Activated naive CD4-positive, alpha-beta T cell treated with anti-CD3 and anti-CD28 coated beads, Interleukin-2, amount 10 ng/mL, durations not matched to agents 7 days and 5 days (primary cell): Measurements from ENCODE around the gene ORAI1.
A peak's percentile ranks its signal among the peaks of the same experiment; 100 is the strongest.
"Not testable (repeated sequence)": the region's sequence is repeated elsewhere in the genome, so short reads cannot be mapped to it uniquely, and the experiment has no call there.

Source experiments
- CTCF ChIA-PET: fragments of 350-600 bp; sonication (Branson Sonifier 250); formaldehyde crosslinking; loops from one replicate; lab custom pipeline; 2021; ENCODE audit warnings: antibody characterized with exemption; lab: Charles Lee
- DNase-seq: peaks from one replicate; pipeline ENCODE4 v3.0.0-alpha.2; 2020
- H3K27ac Mint-ChIP-seq: one replicate; pipeline ENCODE4 v1.8.0; 2021; ENCODE audit warnings: mild to moderate bottlenecking, moderate library complexity, mixed read lengths
- H3K27me3 Mint-ChIP-seq: one replicate; pipeline ENCODE4 v1.8.0; 2021; ENCODE audit warnings: mild to moderate bottlenecking, mixed read lengths
- H3K36me3 Mint-ChIP-seq: one replicate; pipeline ENCODE4 v1.8.0; 2021; ENCODE audit warnings: mixed read lengths
- H3K4me1 Mint-ChIP-seq: one replicate; pipeline ENCODE4 v1.8.0; 2021; ENCODE audit warnings: mixed read lengths
- H3K4me3 Mint-ChIP-seq: one replicate; pipeline ENCODE4 v1.8.0; 2021; ENCODE audit warnings: mild to moderate bottlenecking, moderate library complexity, mixed read lengths
- H3K9me3 Mint-ChIP-seq: one replicate; pipeline ENCODE4 v1.8.0; 2021; ENCODE audit warnings: mixed read lengths

Gene ORAI1

GRCh38 chr12:121626087-121626852 is at the start of gene ORAI1:
TSS of gene ORAI1 (plus strand) at chr12:121626530.
- CTCF ChIA-PET = interaction anchor here (1.1 to 7.1 kb wide), 17 partner anchors 11 to 132 kb away, joined by 3 to 96 read pairs (median 6); partner anchors contain the start of gene MORN3

GRCh38 chr12:121576851-121577391 is 49.4 kb upstream of the ORAI1 start:
- CTCF ChIA-PET = interaction anchor here (0.9 to 1.7 kb wide), 6 partner anchors 23 to 92 kb away, joined by 3 to 5 read pairs (median 3); no protein-coding TSS in a partner anchor
- H3K4me1 Mint-ChIP-seq = peaks cover 43% of the 10 kb centered on the region
- peak overlapping the region; percentile 61 for H3K27ac Mint-ChIP-seq
- DNase-seq = no peak
- no peaks in the 10 kb centered on the region for H3K27me3 Mint-ChIP-seq
- peak overlapping the region; percentile 59 for H3K4me3 Mint-ChIP-seq
- H3K36me3 Mint-ChIP-seq = peaks cover 43% of the 10 kb centered on the region
- no peaks in the 10 kb centered on the region for H3K9me3 Mint-ChIP-seq

More at GRCh38 chr12:121626087-121626852, at the start of gene ORAI1:
- H3K4me1 Mint-ChIP-seq = peaks cover 45% of the 10 kb centered on the region
- H3K27me3 Mint-ChIP-seq = no peaks in the 10 kb centered on the region
- peaks cover 35% of the 10 kb centered on the region for H3K36me3 Mint-ChIP-seq
- peak; percentile 96 for DNase-seq
- H3K9me3 Mint-ChIP-seq = no peaks in the 10 kb centered on the region
- peak within 1 kb of the TSS; percentile 97 for H3K4me3 Mint-ChIP-seq
- peak within 1 kb of the TSS; percentile 96 for H3K27ac Mint-ChIP-seq

- peaks cover 49% of the 10 kb centered on the region for H3K4me1 Mint-ChIP-seq
- peaks cover 39% of the 10 kb centered on the region for H3K36me3 Mint-ChIP-seq
- no peaks in the 10 kb centered on the region for H3K27me3 Mint-ChIP-seq
- peak overlapping the region; percentile 61 for H3K27ac Mint-ChIP-seq
- H3K4me3 Mint-ChIP-seq = peak overlapping the region; percentile 59
- no peaks in the 10 kb centered on the region for H3K9me3 Mint-ChIP-seq
- CTCF ChIA-PET = interaction anchor here (0.9 to 1.8 kb wide), 7 partner anchors 8 to 91 kb away, joined by 3 to 5 read pairs (median 4); no protein-coding TSS in a partner anchor
- DNase-seq = no peak
Measured at GRCh38 chr12:121577443-121578180, 48.7 kb upstream of the ORAI1 start.

- Mint-ChIP-seq H3K36me3 (peaks cover 37% of the 10 kb centered on the region), H3K4me3 (peak overlapping the region; percentile 84), H3K27ac (peak overlapping the region; percentile 100), H3K9me3 (no peaks in the 10 kb centered on the region), H3K27me3 (no peaks in the 10 kb centered on the region), H3K4me1 (peaks cover 57% of the 10 kb centered on the region)
- peak; percentile 43 for DNase-seq
- CTCF ChIA-PET = interaction anchor here (1.0 to 2.1 kb wide), 8 partner anchors 9 to 106 kb away, joined by 3 to 11 read pairs (median 4); partner anchors contain the start of gene ORAI1
Measured at GRCh38 chr12:121578230-121579189, 47.8 kb upstream of the ORAI1 start.

- Mint-ChIP-seq H3K4me1 (peaks cover 59% of the 10 kb centered on the region), H3K9me3 (no peaks in the 10 kb centered on the region), H3K4me3 (peak overlapping the region; percentile 84), H3K27me3 (no peaks in the 10 kb centered on the region), H3K27ac (peak overlapping the region; percentile 100), H3K36me3 (peaks cover 30% of the 10 kb centered on the region)
- CTCF ChIA-PET = interaction anchor here (0.7 to 2.1 kb wide), 10 partner anchors 9 to 105 kb away, joined by 3 to 11 read pairs (median 4); partner anchors contain the start of gene ORAI1
- peak; percentile 69 for DNase-seq
Measured at GRCh38 chr12:121579190-121579791, 47.0 kb upstream of the ORAI1 start.

GRCh38 chr12:121579981-121580868 is 46.1 kb upstream of the ORAI1 start:
- H3K36me3 Mint-ChIP-seq = peaks cover 26% of the 10 kb centered on the region
- peak; percentile 89 for DNase-seq
- H3K4me3 Mint-ChIP-seq = peak overlapping the region; percentile 84
- no peaks in the 10 kb centered on the region for H3K9me3 Mint-ChIP-seq
- peak overlapping the region; percentile 100 for H3K27ac Mint-ChIP-seq
- H3K4me1 Mint-ChIP-seq = peaks cover 60% of the 10 kb centered on the region
- CTCF ChIA-PET = interaction anchor here (0.7 to 2.1 kb wide), 6 partner anchors 10 to 83 kb away, joined by 3 to 11 read pairs (median 4); partner anchors contain the start of gene ORAI1
- H3K27me3 Mint-ChIP-seq = no peaks in the 10 kb centered on the region

GRCh38 chr12:121580959-121581685 is 45.2 kb upstream of the ORAI1 start, which contains the start of gene KDM2B:
TSS of gene KDM2B (minus strand) at chr12:121581023. CDS start at chr12:121580911, 112 bp downstream.
- CTCF ChIA-PET = interaction anchor here (1.1 to 2.8 kb wide), 7 partner anchors 9 to 93 kb away, joined by 3 to 11 read pairs (median 7); partner anchors contain the start of genes MORN3 and ORAI1
- H3K4me3 Mint-ChIP-seq = peak within 1 kb of the TSS; percentile 84
- H3K4me1 Mint-ChIP-seq = peaks cover 61% of the 10 kb centered on the region
- no peaks in the 10 kb centered on the region for H3K27me3 Mint-ChIP-seq
- peaks cover 23% of the 10 kb centered on the region for H3K36me3 Mint-ChIP-seq
- peak within 1 kb of the TSS; percentile 100 for H3K27ac Mint-ChIP-seq
- peak; percentile 54 for DNase-seq
- no peaks in the 10 kb centered on the region for H3K9me3 Mint-ChIP-seq

GRCh38 chr12:121581686-121582429 is 44.5 kb upstream of the ORAI1 start:
- Mint-ChIP-seq H3K27me3 (no peaks in the 10 kb centered on the region), H3K4me3 (peak overlapping the region; percentile 84), H3K9me3 (no peaks in the 10 kb centered on the region), H3K4me1 (peaks cover 56% of the 10 kb centered on the region), H3K27ac (peak overlapping the region; percentile 100), H3K36me3 (peaks cover 20% of the 10 kb centered on the region)
- no peak for DNase-seq
- CTCF ChIA-PET = interaction anchor here (1.1 to 2.8 kb wide), 6 partner anchors 9 to 94 kb away, joined by 3 to 10 read pairs (median 7); partner anchors contain the start of genes MORN3 and ORAI1

GRCh38 chr12:121582583-121583333 is 43.6 kb upstream of the ORAI1 start:
- Mint-ChIP-seq H3K4me1 (peaks cover 50% of the 10 kb centered on the region), H3K27me3 (no peaks in the 10 kb centered on the region), H3K27ac (peak overlapping the region; percentile 62), H3K36me3 (peaks cover 18% of the 10 kb centered on the region), H3K4me3 (peak overlapping the region; percentile 84), H3K9me3 (no peaks in the 10 kb centered on the region)
- CTCF ChIA-PET = interaction anchor here (2.2 to 2.8 kb wide), 2 partner anchors 44 to 87 kb away, joined by 8 to 10 read pairs; partner anchors contain the start of genes MORN3 and ORAI1
- DNase-seq = no peak

GRCh38 chr12:121583334-121583661 is 43.0 kb upstream of the ORAI1 start:
- peaks cover 18% of the 10 kb centered on the region for H3K36me3 Mint-ChIP-seq
- CTCF ChIA-PET = interaction anchor here (2.2 to 2.8 kb wide), 2 partner anchors 43 to 86 kb away, joined by 8 to 10 read pairs; partner anchors contain the start of genes MORN3 and ORAI1
- peaks cover 46% of the 10 kb centered on the region for H3K4me1 Mint-ChIP-seq
- DNase-seq, H3K27me3 Mint-ChIP-seq, H3K9me3 Mint-ChIP-seq, H3K27ac Mint-ChIP-seq: not testable (repeated sequence)
- peak overlapping the region; percentile 84 for H3K4me3 Mint-ChIP-seq
